ENCODE results near the gene PGLYRP4. TPM values are rescaled to one million over a fixed set of nuclear protein-coding genes. Genes with fewer than 3 reads are reported as not detected.

The PGLYRP4 gene
- total and polyA plus RNA-seq, 2 experiments from 2014 or later: not detected

DNA sequence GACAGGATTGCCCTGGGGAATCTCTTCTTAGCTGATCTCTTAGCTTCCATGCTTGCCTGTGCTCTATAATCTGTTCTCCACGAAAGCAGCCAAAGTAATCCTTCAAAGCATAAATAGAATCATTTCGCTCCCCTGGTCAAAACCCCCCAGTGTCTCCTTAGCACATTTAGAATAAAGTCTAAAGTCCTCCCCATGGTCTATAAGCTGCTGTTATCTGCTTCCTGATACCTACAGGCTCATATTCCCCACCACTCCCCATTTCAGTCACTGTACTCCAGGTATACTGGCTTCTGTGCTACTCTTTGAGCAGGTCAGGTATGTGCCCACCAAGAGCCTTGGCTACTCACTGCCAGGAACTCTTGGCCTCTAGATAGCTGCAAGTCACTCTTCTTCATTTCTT lies 23.9 kb upstream of the PGLYRP4 start:
- in situ Hi-C loops (cut with MboI): loop anchor here (25.0 kb wide), 1 partner anchor 365 kb away; the partner anchor contains the start of gene INTS3
- Histone ChIP-seq H3K27ac (no peak overlapping the region), H3K4me3 (no peak overlapping the region), H3K4me2 (ENCODE audit: unreplicated experiment) (no peak overlapping the region), H3K4me1 (ENCODE audit: insufficient read depth) (peaks cover 11% of the 10 kb centered on the region), H3F3A (ENCODE audit: insufficient read depth) (peaks cover 7% of the 10 kb centered on the region; the same call in 1 of the 2 replicates), H3K79me2 (ENCODE audit: insufficient read depth) (no peaks in the 10 kb centered on the region), H3K36me3 (ENCODE audit: low read depth) (no peaks in the 10 kb centered on the region), H2AFZ (no peak overlapping the region), H3K9me3 (ENCODE audit: low read depth) (no peaks in the 10 kb centered on the region), H3K27me3 (replicated peaks; ENCODE audit: insufficient read depth) (peaks cover 33% of the 10 kb centered on the region), H3K9me2 (ENCODE audit: insufficient read depth) (no peaks in the 10 kb centered on the region), H3K9ac (no peak overlapping the region), H4K20me1 (ENCODE audit: insufficient read depth) (no peaks in the 10 kb centered on the region)
- TF ChIP-seq EZH2phosphoT487 (IDR thresholded peaks at IDR 0.05; ENCODE audit: insufficient read depth, low read depth): no peak
- TF ChIP-seq EZH2 (IDR thresholded peaks at IDR 0.05; ENCODE audit: insufficient read depth, poor library complexity, severe bottlenecking): no peak
- no peak for DNase-seq
- WGBS, 2 experiments (ENCODE audit: low coverage in 1 of 2, low lambda C conversion rate in 2 of 2, missing lambda C conversion rate in 2 of 2): 53 to 74% methylated on average over 2 of the region's 2 CpGs

GRCh38 chr1:153371231-153371630 lies 22.6 kb upstream of the PGLYRP4 start:
- no peaks in the 10 kb centered on the region for H3K9me3 ChIP-seq (ENCODE audit: low read depth)
- peaks cover 27% of the 10 kb centered on the region for H3K27me3 ChIP-seq (replicated peaks; ENCODE audit: insufficient read depth)
- H3K36me3 ChIP-seq (ENCODE audit: low read depth): no peaks in the 10 kb centered on the region
- peaks cover 6% of the 10 kb centered on the region; the same call in 1 of the 2 replicates for H3F3A ChIP-seq (ENCODE audit: insufficient read depth)
- DNase-seq: no peak
- H3K9ac ChIP-seq: no peak overlapping the region
- H3K4me1 ChIP-seq (ENCODE audit: insufficient read depth): peaks cover 11% of the 10 kb centered on the region
- H3K27ac ChIP-seq: no peak overlapping the region
- no peak overlapping the region for H2AFZ ChIP-seq
- no peaks in the 10 kb centered on the region for H3K9me2 ChIP-seq (ENCODE audit: insufficient read depth)
- H3K4me2 ChIP-seq (ENCODE audit: unreplicated experiment): no peak overlapping the region
- TF ChIP-seq EZH2 (IDR thresholded peaks at IDR 0.05; ENCODE audit: insufficient read depth, poor library complexity, severe bottlenecking) (no peak), EZH2phosphoT487 (IDR thresholded peaks at IDR 0.05; ENCODE audit: insufficient read depth, low read depth) (no peak)
- 69 to 78% methylated on average over 1 of the region's 1 CpG for WGBS, 2 experiments (ENCODE audit: low coverage in 1 of 2, low lambda C conversion rate in 2 of 2, missing lambda C conversion rate in 2 of 2)
- H3K79me2 ChIP-seq (ENCODE audit: insufficient read depth): no peaks in the 10 kb centered on the region
- H3K4me3 ChIP-seq: no peak overlapping the region
- no peaks in the 10 kb centered on the region for H4K20me1 ChIP-seq (ENCODE audit: insufficient read depth)
- in situ Hi-C loops (cut with MboI): loop anchor here (25.0 kb wide), 1 partner anchor 366 kb away; the partner anchor contains the start of gene INTS3

- H2AFZ ChIP-seq: no peak overlapping the region
- no peak for DNase-seq
- no peak overlapping the region for H3K4me3 ChIP-seq
- H4K20me1 ChIP-seq (ENCODE audit: insufficient read depth): no peaks in the 10 kb centered on the region
- no peak overlapping the region for H3K9ac ChIP-seq
- peaks cover 1% of the 10 kb centered on the region for H3K4me1 ChIP-seq (ENCODE audit: insufficient read depth)
- no peaks in the 10 kb centered on the region for H3K79me2 ChIP-seq (ENCODE audit: insufficient read depth)
- peaks cover 27% of the 10 kb centered on the region for H3K27me3 ChIP-seq (replicated peaks; ENCODE audit: insufficient read depth)
- no peak overlapping the region for H3K4me2 ChIP-seq (ENCODE audit: unreplicated experiment)
- no peaks in the 10 kb centered on the region for H3F3A ChIP-seq (ENCODE audit: insufficient read depth)
- in situ Hi-C loops (cut with MboI): loop anchor here (25.0 kb wide), 1 partner anchor 367 kb away; the partner anchor contains the start of gene INTS3
- H3K36me3 ChIP-seq (ENCODE audit: low read depth): no peaks in the 10 kb centered on the region
- no peaks in the 10 kb centered on the region for H3K9me3 ChIP-seq (ENCODE audit: low read depth)
- H3K9me2 ChIP-seq (ENCODE audit: insufficient read depth): no peaks in the 10 kb centered on the region
- no peak for TF ChIP-seq EZH2 (IDR thresholded peaks at IDR 0.05; ENCODE audit: insufficient read depth, poor library complexity, severe bottlenecking)
- TF ChIP-seq EZH2phosphoT487 (IDR thresholded peaks at IDR 0.05; ENCODE audit: insufficient read depth, low read depth): no peak
- H3K27ac ChIP-seq: no peak overlapping the region
- 38 to 48% methylated on average over 3 of the region's 3 CpGs for WGBS, 2 experiments (ENCODE audit: low coverage in 1 of 2, low lambda C conversion rate in 2 of 2, missing lambda C conversion rate in 2 of 2)
These were observed 21.5 kb upstream of the PGLYRP4 start for GRCh38 chr1:153370146-153370545.

- Histone ChIP-seq H3K79me2 (ENCODE audit: insufficient read depth) (no peaks in the 10 kb centered on the region), H3K4me1 (ENCODE audit: insufficient read depth) (no peaks in the 10 kb centered on the region), H3K9me3 (ENCODE audit: low read depth) (no peaks in the 10 kb centered on the region), H3K9me2 (ENCODE audit: insufficient read depth) (no peaks in the 10 kb centered on the region), H3K4me2 (ENCODE audit: unreplicated experiment) (no peak overlapping the region), H2AFZ (no peak overlapping the region), H3K27me3 (replicated peaks; ENCODE audit: insufficient read depth) (peaks cover 22% of the 10 kb centered on the region), H3K4me3 (no peak overlapping the region), H3F3A (ENCODE audit: insufficient read depth) (no peaks in the 10 kb centered on the region), H3K9ac (no peak overlapping the region), H3K27ac (no peak overlapping the region), H3K36me3 (ENCODE audit: low read depth) (no peaks in the 10 kb centered on the region), H4K20me1 (ENCODE audit: insufficient read depth) (no peaks in the 10 kb centered on the region)
- DNase-seq: no peak
- in situ Hi-C loops (cut with MboI): loop anchor here (10.0 to 25.0 kb wide), 2 partner anchors 116 to 369 kb away; partner anchors contain the start of gene INTS3
- TF ChIP-seq EZH2 (IDR thresholded peaks at IDR 0.05; ENCODE audit: insufficient read depth, poor library complexity, severe bottlenecking) (no peak), EZH2phosphoT487 (IDR thresholded peaks at IDR 0.05; ENCODE audit: insufficient read depth, low read depth) (no peak)
- 27 to 32% methylated on average over 2 of the region's 2 CpGs for WGBS, 2 experiments (ENCODE audit: low coverage in 1 of 2, low lambda C conversion rate in 2 of 2, missing lambda C conversion rate in 2 of 2)
These were observed 19.9 kb upstream of the PGLYRP4 start for GRCh38 chr1:153368495-153368894.
